Uterus (tissue), 2 donors: Measurements from ENCODE around the gene LPP.

Experiments used
- CTCF ChIP-seq, 4 experiments: fragments of 200-600 bp in 2 of 4; fragments of 450-650 bp in 2 of 4; sonication (generic) in 2 of 4; IDR thresholded peaks; one replicate each; pipeline ENCODE4 v1.5.1; 2016 to 2019; ENCODE audit warnings: antibody characterized with exemption in 4 of 4, mild to moderate bottlenecking in 2 of 4, moderate library complexity in 1 of 4
- POLR2A ChIP-seq, 2 donors: fragments of 450-650 bp; IDR thresholded peaks; one replicate each; pipeline ENCODE4 v1.6.1; 2016; ENCODE audit warnings: antibody characterized with exemption in 2 of 2, mild to moderate bottlenecking in 1 of 2, moderate library complexity in 1 of 2

GRCh38 chr3:188584162-188584529 is 430.2 kb downstream of the LPP start:
- TF ChIP-seq CTCF (IDR thresholded peaks at IDR 0.05) (no peak), POLR2A (IDR thresholded peaks at IDR 0.05) (no peak)
